ENCODE results near the gene LAMC3.
"Not testable (repeated sequence)": the region's sequence is repeated elsewhere in the genome, so short reads cannot be mapped to it uniquely, and the experiment has no call there.

Gene LAMC3

GRCh38 chr9:131030239-131031004, 21.4 kb downstream of the LAMC3 start:
- DNase-seq (ENCODE audit: low read depth): no peak

- DNase-seq (ENCODE audit: low read depth): no peak
Measured at GRCh38 chr9:131031005-131031641, 22.1 kb downstream of the LAMC3 start.

- DNase-seq (ENCODE audit: low read depth): no peak
Measured at GRCh38 chr9:131031642-131032005, 22.6 kb downstream of the LAMC3 start.

GRCh38 chr9:131032384-131032783, 23.4 kb downstream of the LAMC3 start:
- no peak for DNase-seq (ENCODE audit: low read depth)

GRCh38 chr9:131033269-131034224, 24.6 kb downstream of the LAMC3 start:
- no peak for DNase-seq (ENCODE audit: low read depth)

- no peak for DNase-seq (ENCODE audit: low read depth)
Measured at GRCh38 chr9:131034268-131034667, 25.3 kb downstream of the LAMC3 start.

- not testable (repeated sequence) for DNase-seq (ENCODE audit: low read depth)
Measured at GRCh38 chr9:131034749-131035148, 25.8 kb downstream of the LAMC3 start.

GRCh38 chr9:131035548-131035947, 26.6 kb downstream of the LAMC3 start:
- DNase-seq (ENCODE audit: low read depth): no peak

GRCh38 chr9:131036071-131036470, 27.1 kb downstream of the LAMC3 start:
- no peak for DNase-seq (ENCODE audit: low read depth)

- DNase-seq (ENCODE audit: low read depth): no peak
Measured at GRCh38 chr9:131036529-131037334, 27.8 kb downstream of the LAMC3 start.

GRCh38 chr9:131037335-131038255, 28.6 kb downstream of the LAMC3 start:
- no peak for DNase-seq (ENCODE audit: low read depth)

- no peak for DNase-seq (ENCODE audit: low read depth)
Measured at GRCh38 chr9:131038256-131039128, 29.5 kb downstream of the LAMC3 start.

GRCh38 chr9:131039129-131039954, 30.4 kb downstream of the LAMC3 start:
- no peak for DNase-seq (ENCODE audit: low read depth)

GRCh38 chr9:131042666-131043065, 33.7 kb downstream of the LAMC3 start:
- no peak for DNase-seq (ENCODE audit: low read depth)

GRCh38 chr9:131043087-131043486, 34.1 kb downstream of the LAMC3 start:
- DNase-seq (ENCODE audit: low read depth): no peak

GRCh38 chr9:131043646-131044045, 34.7 kb downstream of the LAMC3 start:
- DNase-seq (ENCODE audit: low read depth): no peak

- DNase-seq (ENCODE audit: low read depth): no peak
Measured at GRCh38 chr9:131045300-131046092, 36.5 kb downstream of the LAMC3 start.

- DNase-seq (ENCODE audit: low read depth): no peak
Measured at GRCh38 chr9:131046093-131046380, 37.1 kb downstream of the LAMC3 start.

Data from activated T-helper 1 cell treated with Interleukin-2 at 50 U/mL for 16 hours (primary cell).